Urothelium cell line (cell line): ENCODE results near the gene PDE10A.
"Not testable (repeated sequence)": the region's sequence is repeated elsewhere in the genome, so short reads cannot be mapped to it uniquely, and the experiment has no call there.

Experiments
- DNase-seq: peaks from one replicate; pipeline ENCODE4 v3.0.0; 2011; ENCODE audit warnings: low spot score, mixed read lengths
- FAIRE-seq: peaks from 2 replicates; lab custom pipeline; 2011; peaks lifted over from hg19 to GRCh38; lab: Jason Lieb, UNC

Gene PDE10A

GRCh38 chr6:165486183-165487137, 176.6 kb downstream of the PDE10A start:
- DNase-seq (no peak), FAIRE-seq (no peak)

GRCh38 chr6:165484178-165484889, 178.7 kb downstream of the PDE10A start:
- no peak for FAIRE-seq

GRCh38 chr6:165481921-165482320, 181.1 kb downstream of the PDE10A start:
- FAIRE-seq: no peak
- no peak for DNase-seq

More at GRCh38 chr6:165484178-165484889, 178.7 kb downstream of the PDE10A start:
- DNase-seq: no peak

- FAIRE-seq: no peak
- DNase-seq: no peak
Measured at GRCh38 chr6:165480916-165481315, 182.1 kb downstream of the PDE10A start.

GRCh38 chr6:165478581-165478980, 184.5 kb downstream of the PDE10A start:
- no peak for DNase-seq

GRCh38 chr6:165469483-165469882, 193.6 kb downstream of the PDE10A start:
- DNase-seq (no peak), FAIRE-seq (no peak)

More at GRCh38 chr6:165478581-165478980, 184.5 kb downstream of the PDE10A start:
- no peak for FAIRE-seq

GRCh38 chr6:165468340-165469235, 194.5 kb downstream of the PDE10A start:
- FAIRE-seq (no peak), DNase-seq (no peak)

- FAIRE-seq, DNase-seq: not testable (repeated sequence)
Measured at GRCh38 chr6:165463499-165463898, 199.5 kb downstream of the PDE10A start.

- DNase-seq, FAIRE-seq: not testable (repeated sequence)
Measured at GRCh38 chr6:165459605-165460301, 203.3 kb downstream of the PDE10A start.

GRCh38 chr6:165458134-165458533, 204.9 kb downstream of the PDE10A start:
- DNase-seq (no peak), FAIRE-seq (no peak)

- DNase-seq (no peak), FAIRE-seq (no peak)
Measured at GRCh38 chr6:165456286-165456685, 206.8 kb downstream of the PDE10A start.

- no peak for FAIRE-seq
- no peak for DNase-seq
Measured at GRCh38 chr6:165455488-165455887, 207.6 kb downstream of the PDE10A start.

- no peak for FAIRE-seq
Measured at GRCh38 chr6:165453395-165453794, 209.6 kb downstream of the PDE10A start.

GRCh38 chr6:165451838-165452237, 211.2 kb downstream of the PDE10A start:
- FAIRE-seq (no peak), DNase-seq (no peak)

More at GRCh38 chr6:165453395-165453794, 209.6 kb downstream of the PDE10A start:
- no peak for DNase-seq

GRCh38 chr6:165448210-165448609, 214.8 kb downstream of the PDE10A start:
- DNase-seq: no peak
- no peak for FAIRE-seq

GRCh38 chr6:165447141-165447540, 215.9 kb downstream of the PDE10A start:
- no peak for FAIRE-seq

GRCh38 chr6:165446331-165446730, 216.7 kb downstream of the PDE10A start:
- DNase-seq: no peak
- FAIRE-seq: no peak

More at GRCh38 chr6:165447141-165447540, 215.9 kb downstream of the PDE10A start:
- DNase-seq: no peak

GRCh38 chr6:165443462-165443861, 219.6 kb downstream of the PDE10A start:
- no peak for FAIRE-seq

GRCh38 chr6:165441181-165441580, 221.9 kb downstream of the PDE10A start:
- no peak for DNase-seq
- FAIRE-seq: no peak

More at GRCh38 chr6:165443462-165443861, 219.6 kb downstream of the PDE10A start:
- no peak for DNase-seq
